UCSD-AML1 (cell line): ENCODE measurements around the gene IQGAP2.
"Not testable (repeated sequence)": the region's sequence is repeated elsewhere in the genome, so short reads cannot be mapped to it uniquely, and the experiment has no call there.

ENCODE experiments used
- DNase-seq: peaks from one replicate; lab custom pipeline; 2025; ENCODE audit not compliant: unreplicated experiment; lab: John Stamatoyannopoulos, UW

IQGAP2 gene

DNA sequence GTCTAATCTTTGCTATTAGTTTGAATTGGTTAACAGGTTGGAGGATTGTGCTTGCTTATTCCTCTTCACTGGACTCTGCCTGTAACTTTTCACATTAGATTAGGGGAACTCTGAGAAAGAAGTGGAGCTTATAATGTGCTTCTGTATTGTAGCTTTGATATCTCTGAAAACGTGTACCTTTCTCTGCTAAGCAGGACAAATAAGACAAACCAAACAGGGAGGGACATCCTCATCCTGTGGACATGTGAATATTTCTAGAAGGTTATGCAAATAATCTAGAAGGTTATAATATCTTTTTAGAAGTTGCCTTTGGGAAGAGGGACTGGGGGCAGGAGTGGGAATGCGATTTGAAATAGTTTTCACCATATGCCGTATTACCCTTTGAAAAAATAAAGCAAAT, 11.7 kb downstream of the IQGAP2 start:
- DNase-seq: no peak

DNA sequence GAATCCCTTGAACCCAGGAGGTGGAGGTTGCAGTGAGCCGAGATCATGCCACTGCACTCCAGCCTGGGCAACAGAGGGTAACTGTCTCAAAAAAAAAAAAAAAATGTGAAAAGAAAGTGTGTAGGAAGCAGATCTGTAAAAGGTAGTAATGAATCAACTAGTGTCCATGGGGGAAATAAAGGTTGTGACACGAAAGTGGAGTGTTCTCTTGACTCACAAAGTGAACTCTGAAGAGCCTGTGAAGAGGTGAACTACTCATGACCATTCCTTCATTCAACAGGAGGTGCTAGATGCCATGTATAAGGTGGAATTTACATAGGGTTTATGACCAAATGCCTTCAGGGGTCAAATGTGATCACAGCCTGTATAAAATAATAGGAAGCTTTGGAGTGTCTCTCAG, 12.8 kb downstream of the IQGAP2 start:
- DNase-seq: no peak

- no peak for DNase-seq
Measured at GRCh38 chr5:76419597-76420298, 16.7 kb downstream of the IQGAP2 start.

GRCh38 chr5:76422227-76422626, 19.1 kb downstream of the IQGAP2 start:
- no peak for DNase-seq

GRCh38 chr5:76422742-76423141, 19.7 kb downstream of the IQGAP2 start:
- DNase-seq: no peak

DNA sequence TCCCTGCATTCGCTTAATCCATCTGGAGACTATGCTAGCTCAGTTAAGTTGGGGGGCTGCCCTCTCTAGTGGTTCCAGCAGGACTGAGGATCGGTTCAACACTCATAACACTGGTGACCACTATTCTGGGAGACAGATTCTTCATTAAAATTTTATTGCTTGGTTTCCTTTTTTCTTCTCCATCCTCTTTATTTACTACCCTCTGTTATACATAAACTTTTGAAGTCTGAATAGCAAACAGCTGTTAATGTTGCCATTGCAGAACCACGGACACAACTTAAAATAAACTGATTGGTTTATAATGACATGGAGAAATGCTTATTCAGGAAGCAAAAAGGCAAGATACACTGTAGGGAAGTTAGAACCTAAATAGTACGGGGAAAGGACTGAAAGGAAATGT, 22.1 kb downstream of the IQGAP2 start:
- DNase-seq: no peak

GRCh38 chr5:76425928-76426804, 23.1 kb downstream of the IQGAP2 start:
- no peak for DNase-seq

DNA sequence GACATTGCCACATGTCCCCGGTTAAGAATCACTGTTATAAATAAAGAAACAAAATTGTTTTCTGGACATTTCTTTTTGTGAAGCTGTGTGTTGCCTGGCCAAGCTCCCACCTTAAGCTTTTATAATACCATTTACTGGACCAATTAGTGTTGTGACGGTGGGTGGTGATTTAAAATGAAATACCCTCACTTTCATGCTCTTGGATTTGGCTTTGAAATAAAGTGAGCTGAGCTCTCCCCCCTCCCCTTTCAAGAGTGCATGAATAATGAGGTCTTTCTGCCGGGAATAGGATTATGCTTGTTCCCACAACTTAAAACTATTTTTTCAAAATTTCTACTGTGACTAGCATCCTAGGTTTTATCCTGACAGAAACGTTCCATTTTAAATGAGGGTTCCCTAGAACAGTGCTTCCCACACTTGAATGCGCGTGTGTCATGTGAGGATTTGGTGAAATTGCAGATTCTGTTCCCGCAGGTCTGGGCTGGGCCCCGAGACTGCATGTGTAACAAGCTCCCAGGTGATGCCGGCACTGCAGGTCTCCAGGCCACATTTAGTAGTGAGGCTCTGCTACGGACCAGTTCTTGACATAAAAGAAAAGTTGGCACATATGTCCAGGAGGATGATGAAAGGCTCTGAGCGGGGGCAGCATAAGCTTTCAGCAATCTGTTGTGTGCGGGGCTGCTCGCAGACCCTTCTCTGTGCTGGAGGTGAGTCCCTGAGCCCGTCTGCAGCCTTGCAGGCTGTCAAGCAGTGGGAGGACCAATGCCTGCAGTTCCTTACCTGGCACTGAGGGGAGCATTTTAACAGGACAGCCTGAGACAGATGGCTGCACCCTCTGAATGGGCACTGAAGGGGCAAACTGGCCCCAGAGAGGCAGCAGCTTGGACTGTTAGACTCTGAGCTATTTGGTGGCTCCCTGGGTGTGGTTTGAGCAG, 24.4 kb downstream of the IQGAP2 start:
- DNase-seq: no peak

- not testable (repeated sequence) for DNase-seq
Measured at GRCh38 chr5:76428550-76428949, 25.5 kb downstream of the IQGAP2 start.

DNA sequence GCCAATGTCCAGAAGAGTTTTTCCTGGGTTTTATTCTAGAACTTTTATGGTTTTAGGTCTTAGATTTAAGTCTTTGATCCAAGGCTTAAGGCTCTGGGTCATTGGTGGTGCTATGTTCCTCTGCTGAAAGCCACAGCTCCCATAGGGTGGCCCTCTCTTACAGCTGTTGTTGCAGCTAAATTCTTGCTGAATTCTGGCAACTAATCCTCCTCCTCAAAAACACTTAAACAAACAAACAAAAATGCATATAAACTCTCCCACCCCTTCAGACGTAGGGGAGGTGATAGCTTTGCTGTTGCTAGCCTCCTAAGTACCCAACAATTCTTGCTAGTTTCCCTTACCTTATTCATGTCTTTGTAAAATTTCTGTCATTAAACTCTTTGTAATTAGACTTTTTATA, 30.2 kb downstream of the IQGAP2 start:
- DNase-seq: no peak

- not testable (repeated sequence) for DNase-seq
Measured at GRCh38 chr5:76437507-76437906, 34.4 kb downstream of the IQGAP2 start.

GRCh38 chr5:76438025-76438424, 34.9 kb downstream of the IQGAP2 start:
- no peak for DNase-seq

DNA sequence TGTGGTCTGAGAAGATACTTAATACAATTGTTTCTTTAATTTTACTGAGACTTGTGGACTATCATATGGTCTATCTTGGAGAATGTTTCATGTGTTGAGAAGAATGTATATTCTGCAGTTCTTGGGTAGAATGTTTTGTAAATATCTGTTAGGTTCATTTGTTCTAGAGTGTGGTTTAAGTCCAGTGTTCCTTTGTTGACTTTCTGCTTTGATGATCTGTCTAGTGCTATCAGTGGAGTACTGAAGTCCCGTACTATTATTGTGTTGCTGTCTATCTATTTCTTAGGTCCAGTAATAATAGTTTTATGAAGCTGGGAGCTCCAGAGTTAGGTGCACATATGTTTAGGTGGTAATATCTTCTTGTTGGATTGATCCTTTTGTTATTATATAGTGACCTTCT, 36.1 kb downstream of the IQGAP2 start:
- DNase-seq: no peak

DNA sequence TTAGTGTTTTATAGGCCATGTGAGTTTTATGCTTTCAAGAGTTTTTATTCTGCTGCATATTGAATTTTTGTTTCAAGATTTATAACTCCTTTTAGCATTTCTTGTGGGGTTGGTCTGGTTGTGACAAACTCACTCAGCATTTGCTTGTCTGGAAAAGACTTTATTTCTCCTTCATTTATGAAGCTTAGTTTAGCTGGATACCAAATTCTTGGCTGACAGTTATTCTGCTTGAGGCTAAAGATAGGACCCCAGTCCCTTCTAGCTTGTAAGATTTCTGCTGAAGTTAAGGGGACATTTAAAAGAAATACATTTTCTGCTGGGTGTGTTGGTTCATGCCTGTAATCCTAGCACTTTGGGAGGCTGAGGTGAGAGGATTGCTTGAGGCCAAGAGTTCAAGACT, 36.8 kb downstream of the IQGAP2 start:
- DNase-seq: no peak

DNA sequence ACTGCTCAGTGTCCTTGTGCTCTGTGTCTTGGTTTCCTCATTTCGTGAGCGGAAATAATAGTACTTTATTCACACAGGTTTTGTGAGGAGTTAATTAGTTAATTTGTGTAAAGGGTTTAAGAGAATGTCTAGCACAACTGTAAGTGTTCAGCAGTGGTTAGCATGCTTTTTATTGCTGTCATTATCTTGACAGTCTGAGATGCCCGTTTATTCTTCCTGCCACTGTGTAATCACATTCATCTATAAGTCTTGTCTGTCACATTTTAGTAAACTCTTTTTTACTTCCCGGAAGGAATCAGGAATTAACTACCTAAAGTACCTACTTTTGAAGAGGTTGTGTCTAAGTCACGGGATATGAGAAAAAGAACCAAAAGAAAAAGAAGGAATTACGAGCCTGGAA, 38.0 kb downstream of the IQGAP2 start:
- no peak for DNase-seq

DNA sequence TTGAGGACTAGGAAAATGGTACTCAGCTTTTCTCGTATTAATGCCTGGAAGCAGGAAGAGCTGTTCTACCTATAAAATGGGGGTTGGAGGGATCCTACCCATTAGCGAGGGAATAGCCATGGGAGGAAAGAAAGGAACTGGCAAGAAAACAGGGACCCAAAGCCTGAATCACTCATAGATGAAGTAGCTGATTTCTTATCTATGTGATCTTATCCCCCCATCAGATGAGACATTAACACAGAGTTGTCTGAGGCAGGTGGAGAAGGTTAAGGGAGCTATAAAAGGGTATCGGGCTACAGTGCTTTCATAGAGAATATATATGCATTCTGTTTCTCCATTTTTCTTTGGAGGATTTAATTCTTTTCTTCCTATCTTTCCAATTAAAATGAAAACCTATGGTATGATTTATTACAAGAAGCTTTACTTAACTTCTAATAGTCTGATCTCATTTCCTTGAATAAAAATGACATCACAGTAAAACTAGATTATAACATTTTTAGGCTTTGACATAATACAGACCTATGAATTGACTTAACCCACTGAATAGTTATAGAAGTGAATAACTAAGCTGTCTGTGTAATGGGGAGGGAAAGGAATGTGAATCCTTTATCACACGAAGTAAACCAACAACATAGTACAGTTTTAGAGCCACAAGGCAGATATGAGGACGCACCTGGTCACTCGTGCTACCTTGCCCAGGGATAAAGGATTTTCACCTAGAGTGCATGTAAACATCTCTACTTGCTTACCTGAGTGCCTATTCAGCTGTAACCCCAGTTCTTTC, 39.0 kb downstream of the IQGAP2 start:
- no peak for DNase-seq

DNA sequence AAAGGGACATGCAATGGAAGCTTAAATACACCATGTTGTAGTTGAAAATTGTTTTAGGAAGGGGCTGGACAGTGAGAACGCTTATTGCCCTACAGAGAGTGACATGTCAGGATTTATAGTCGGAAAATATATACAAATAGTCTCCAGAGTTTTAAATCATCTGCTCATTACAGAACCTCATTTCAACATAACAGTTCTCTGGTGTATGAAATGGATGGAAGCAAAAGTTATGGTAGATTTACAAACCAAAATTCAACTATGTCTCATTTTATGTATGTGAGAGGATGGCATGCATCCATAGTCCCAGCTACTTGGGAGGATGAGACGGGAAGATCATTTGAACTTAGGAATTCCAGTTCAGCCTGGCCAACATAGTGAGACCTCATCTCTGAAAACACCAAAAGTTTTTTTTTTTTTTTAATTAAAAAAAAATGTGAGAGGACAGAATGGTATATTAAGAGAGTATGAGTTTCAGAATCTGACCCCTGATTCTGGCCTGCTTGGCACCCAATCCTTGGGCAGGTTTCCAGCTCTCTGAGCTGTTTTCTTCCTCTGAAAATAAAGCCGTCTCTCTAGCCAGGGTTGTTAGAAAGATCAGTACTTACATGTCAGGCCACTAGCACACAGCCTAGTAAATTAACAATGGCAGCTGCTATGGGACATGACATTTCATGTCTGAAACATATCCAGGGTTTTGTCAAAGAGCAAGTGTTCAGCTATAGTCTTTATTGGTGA, 40.1 kb downstream of the IQGAP2 start:
- no peak for DNase-seq

DNA sequence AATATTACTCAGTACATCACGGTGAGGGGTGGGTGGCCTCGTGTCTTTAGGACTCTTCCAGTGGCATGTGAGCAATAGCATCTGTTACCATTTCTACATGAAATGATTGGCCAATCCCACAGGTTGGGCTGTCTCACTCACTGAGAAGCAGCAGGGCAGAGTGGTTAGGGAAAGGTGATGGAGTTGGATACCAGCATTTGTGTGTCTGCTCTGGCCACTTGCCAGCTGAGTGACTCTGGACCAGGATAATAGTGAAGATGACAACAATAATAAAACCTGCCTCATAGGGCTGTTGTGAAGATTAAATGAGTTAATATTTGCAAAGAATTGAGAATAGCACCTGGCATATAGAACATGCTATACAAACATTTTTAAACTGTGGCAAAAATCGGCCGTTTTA, 42.0 kb downstream of the IQGAP2 start:
- DNase-seq: no peak

DNA sequence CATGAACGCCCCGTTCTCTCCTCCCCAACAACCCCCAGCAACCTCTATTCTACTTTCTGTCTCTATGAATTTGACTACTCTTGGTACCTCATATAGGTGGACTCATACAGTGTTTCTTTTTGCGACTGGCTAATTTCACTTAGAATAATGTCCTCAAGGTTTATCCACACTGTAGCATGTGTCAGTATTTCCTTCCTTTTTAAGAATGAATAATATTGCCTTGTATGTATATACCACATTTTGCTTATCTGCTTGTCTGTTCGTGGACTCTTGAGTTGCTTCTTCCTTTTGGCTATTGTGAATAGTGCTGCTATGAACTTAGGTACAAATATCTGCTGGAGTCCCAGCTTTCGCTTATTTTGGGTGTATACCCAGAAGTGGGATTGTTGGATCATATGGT, 42.7 kb downstream of the IQGAP2 start:
- no peak for DNase-seq

DNA sequence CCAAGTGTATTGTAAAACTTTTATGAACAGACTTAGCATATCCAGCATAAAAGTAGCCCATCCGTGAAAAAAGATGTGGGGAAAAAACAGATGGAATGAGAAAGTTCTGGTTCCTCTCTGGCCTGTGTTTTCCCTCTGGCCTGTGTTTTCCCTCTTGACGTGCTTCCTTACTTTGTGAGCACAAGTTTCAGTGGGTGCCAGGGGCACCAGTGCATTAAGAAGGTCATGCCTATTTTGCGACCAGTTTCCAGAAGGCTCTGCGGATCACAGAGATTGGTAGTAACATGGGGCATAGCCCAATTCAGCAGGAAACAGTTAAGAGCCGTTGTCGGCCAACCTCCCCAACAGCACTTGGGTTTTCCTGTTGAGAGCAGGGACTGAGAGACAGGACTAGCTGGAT, 43.7 kb downstream of the IQGAP2 start:
- no peak for DNase-seq
